Calu3 (cell line): ENCODE results near the gene NAT8L. TPM values are rescaled to one million over a fixed set of nuclear protein-coding genes. Genes with fewer than 3 reads are reported as not detected.

Experiments used
- BruUV-seq: library from RNA; stranded (reverse); fragments of 400-500 nt; replicated peaks from 2 replicates; lab custom pipeline; 2021; lab: Mats Ljungman, UMichigan
- CTCF ChIA-PET: fragments of 300-600 bp; sonication (Branson Sonifier 250); formaldehyde crosslinking; loops from one replicate; lab custom pipeline; 2022; ENCODE audit warnings: antibody characterized with exemption; lab: Charles Lee
- DNase-seq: peaks from one replicate; pipeline ENCODE4 v3.0.0; 2022
- H3K27ac Mint-ChIP-seq: one replicate; pipeline ENCODE4 v1.8.0; 2022; ENCODE audit warnings: mixed read lengths; ENCODE audit not compliant: unreplicated experiment
- H3K27me3 Mint-ChIP-seq: one replicate; pipeline ENCODE4 v1.8.0; 2022; ENCODE audit warnings: mixed read lengths; ENCODE audit not compliant: unreplicated experiment
- H3K36me3 Mint-ChIP-seq: one replicate; pipeline ENCODE4 v1.8.0; 2022; ENCODE audit warnings: mild to moderate bottlenecking, moderate library complexity, mixed read lengths; ENCODE audit not compliant: insufficient read depth, unreplicated experiment
- H3K4me1 Mint-ChIP-seq: one replicate; pipeline ENCODE4 v1.8.0; 2022; ENCODE audit warnings: mild to moderate bottlenecking, low read depth, mixed read lengths; ENCODE audit not compliant: unreplicated experiment
- H3K4me3 Mint-ChIP-seq: one replicate; pipeline ENCODE4 v1.8.0; 2022; ENCODE audit warnings: mild to moderate bottlenecking, low read depth, moderate library complexity, mixed read lengths; ENCODE audit not compliant: unreplicated experiment
- H3K9me3 Mint-ChIP-seq: one replicate; pipeline ENCODE4 v1.8.0; 2022; ENCODE audit warnings: low read depth, mixed read lengths; ENCODE audit not compliant: unreplicated experiment
- intact Hi-C: fragments of 100-400 bp; cut with micrococcal nuclease; formaldehyde crosslinking; loops from one replicate; pipeline ENCODE4 v1.10.0; 2022; ENCODE audit not compliant: unreplicated experiment
- total RNA-seq: library from RNA; stranded (reverse); gene quantifications from 2 replicates; pipeline ENCODE4 v1.2.3, GENCODE V29; 2022
- TF ChIP-seq, protein P1 (sequence below): fragments of 200-600 bp; IDR thresholded peaks from one replicate; pipeline ENCODE4 v1.8.0; 2022; ENCODE audit warnings: antibody characterized with exemption; ENCODE audit not compliant: unreplicated experiment

NAT8L gene
- total RNA-seq, 1 experiment from 2014 or later: 0.83 TPM

DNA sequence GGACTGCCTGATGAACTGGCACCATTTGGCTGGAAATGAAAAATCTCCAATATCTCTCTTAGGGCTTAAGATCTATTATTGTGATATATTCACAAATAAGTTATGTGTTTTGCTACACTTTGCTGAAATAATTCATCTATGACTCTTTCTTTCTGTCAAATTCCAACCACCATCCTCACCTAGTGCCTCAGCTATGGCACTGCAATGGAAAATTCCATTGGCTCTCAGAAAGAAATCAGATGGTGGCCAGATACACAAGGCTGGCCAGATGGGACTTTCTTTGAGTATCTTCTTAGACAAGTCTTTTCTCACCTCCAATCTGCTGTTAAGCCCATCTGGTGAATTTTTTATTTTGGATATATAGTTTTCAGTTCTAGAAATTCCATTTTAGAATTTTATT lies 28.0 kb downstream of the NAT8L start:
- H3K4me3 Mint-ChIP-seq: no peak overlapping the region
- TF ChIP-seq, protein P1, sequence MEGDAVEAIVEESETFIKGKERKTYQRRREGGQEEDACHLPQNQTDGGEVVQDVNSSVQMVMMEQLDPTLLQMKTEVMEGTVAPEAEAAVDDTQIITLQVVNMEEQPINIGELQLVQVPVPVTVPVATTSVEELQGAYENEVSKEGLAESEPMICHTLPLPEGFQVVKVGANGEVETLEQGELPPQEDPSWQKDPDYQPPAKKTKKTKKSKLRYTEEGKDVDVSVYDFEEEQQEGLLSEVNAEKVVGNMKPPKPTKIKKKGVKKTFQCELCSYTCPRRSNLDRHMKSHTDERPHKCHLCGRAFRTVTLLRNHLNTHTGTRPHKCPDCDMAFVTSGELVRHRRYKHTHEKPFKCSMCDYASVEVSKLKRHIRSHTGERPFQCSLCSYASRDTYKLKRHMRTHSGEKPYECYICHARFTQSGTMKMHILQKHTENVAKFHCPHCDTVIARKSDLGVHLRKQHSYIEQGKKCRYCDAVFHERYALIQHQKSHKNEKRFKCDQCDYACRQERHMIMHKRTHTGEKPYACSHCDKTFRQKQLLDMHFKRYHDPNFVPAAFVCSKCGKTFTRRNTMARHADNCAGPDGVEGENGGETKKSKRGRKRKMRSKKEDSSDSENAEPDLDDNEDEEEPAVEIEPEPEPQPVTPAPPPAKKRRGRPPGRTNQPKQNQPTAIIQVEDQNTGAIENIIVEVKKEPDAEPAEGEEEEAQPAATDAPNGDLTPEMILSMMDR: no peak
- peaks cover 35% of the 10 kb centered on the region for H3K27me3 Mint-ChIP-seq
- no peaks in the 10 kb centered on the region for H3K4me1 Mint-ChIP-seq
- intact Hi-C loops: no loop called here
- no peak for DNase-seq
- CTCF ChIA-PET: no interaction called here
- no peaks in the 10 kb centered on the region for H3K36me3 Mint-ChIP-seq
- H3K9me3 Mint-ChIP-seq: no peaks in the 10 kb centered on the region
- no peak overlapping the region for H3K27ac Mint-ChIP-seq
- BruUV-seq: no TSS peak

DNA sequence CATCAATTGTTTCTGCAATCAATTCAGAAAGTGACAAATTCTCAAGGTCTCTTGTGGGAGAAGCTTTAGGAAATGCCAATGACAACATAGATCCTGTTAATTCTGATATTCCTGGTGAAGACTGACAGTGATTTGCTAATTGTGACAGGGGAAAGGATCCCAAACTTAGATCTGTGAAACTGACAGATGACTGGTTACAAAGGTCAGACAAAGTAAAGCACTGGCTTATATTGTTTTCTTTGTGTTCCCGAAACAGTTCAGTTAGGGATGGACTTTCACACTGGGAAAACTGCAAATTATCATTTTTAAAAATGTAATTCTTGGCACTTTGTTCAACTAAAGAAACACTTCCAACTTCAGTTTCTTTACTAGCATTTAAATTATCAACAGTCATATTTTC lies 30.1 kb downstream of the NAT8L start:
- TF ChIP-seq, protein P1: no peak
- intact Hi-C loops: no loop called here

DNA sequence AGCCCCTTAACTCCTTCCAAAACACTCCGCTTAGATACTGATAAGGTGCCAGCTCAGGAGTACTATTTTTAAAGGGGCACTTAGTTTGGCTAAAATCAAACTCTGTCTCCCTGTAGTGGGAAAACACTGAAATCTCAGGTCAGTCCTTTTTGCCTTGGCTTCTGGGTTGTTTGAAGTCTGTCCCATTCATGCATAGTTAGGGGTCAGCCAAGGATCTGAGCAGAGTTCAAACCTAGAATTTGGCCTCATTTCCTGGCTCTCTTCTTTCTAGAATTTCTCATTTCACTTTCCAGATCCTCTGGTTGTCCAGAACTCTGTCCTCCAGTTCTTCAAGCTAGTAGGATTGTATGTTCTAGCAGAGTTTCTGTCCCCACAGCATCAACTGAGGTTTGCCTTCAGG lies 31.5 kb downstream of the NAT8L start:
- CTCF ChIA-PET: no interaction called here
- H3K36me3 Mint-ChIP-seq: no peaks in the 10 kb centered on the region
- TF ChIP-seq, protein P1: no peak
- no peaks in the 10 kb centered on the region for H3K4me1 Mint-ChIP-seq
- H3K27ac Mint-ChIP-seq: no peak overlapping the region
- intact Hi-C loops: no loop called here
- DNase-seq: no peak
- no peaks in the 10 kb centered on the region for H3K9me3 Mint-ChIP-seq
- no TSS peak for BruUV-seq
- H3K27me3 Mint-ChIP-seq: peaks cover 12% of the 10 kb centered on the region
- H3K4me3 Mint-ChIP-seq: no peak overlapping the region

More for the DNA sequence above, 30.1 kb downstream of the NAT8L start:
- no peak overlapping the region for H3K4me3 Mint-ChIP-seq
- no peak for DNase-seq
- CTCF ChIA-PET: no interaction called here
- peaks cover 18% of the 10 kb centered on the region for H3K27me3 Mint-ChIP-seq
- H3K4me1 Mint-ChIP-seq: no peaks in the 10 kb centered on the region
- no peak overlapping the region for H3K27ac Mint-ChIP-seq
- no peaks in the 10 kb centered on the region for H3K36me3 Mint-ChIP-seq
- BruUV-seq: no TSS peak
- no peaks in the 10 kb centered on the region for H3K9me3 Mint-ChIP-seq

DNA sequence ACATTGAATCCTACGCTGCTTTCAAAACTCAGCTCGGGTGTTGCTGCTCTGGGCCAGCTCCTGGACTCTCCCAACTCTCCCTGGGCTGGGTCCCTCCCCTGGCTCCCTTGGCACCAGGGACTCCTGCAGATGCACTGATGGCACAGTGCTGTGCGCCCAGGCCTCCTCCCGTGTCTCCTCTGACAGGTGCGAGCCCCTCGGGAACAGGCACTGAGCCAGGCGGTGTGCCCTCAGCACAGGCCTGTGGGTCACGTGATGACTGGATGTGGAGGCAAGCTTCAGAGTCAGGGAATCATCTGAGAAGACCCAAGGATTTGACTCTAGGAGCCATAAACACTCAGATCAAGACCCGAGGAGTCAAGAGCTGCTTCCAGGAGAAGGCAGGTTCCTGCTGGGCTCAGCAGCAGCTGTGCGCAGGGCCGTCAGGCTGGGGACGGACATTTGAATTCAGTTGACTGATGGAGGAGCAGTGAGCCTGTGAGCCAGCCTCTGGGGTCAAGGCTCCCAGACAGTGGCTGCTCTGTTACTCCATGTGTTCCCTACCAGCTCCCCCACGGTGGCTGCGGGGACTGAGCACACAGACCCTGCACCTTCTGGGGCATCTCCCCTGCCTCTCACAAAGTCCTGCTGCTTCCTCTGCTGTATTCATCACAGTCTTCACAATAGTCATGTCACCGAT lies 33.0 kb downstream of the NAT8L start:
- no peaks in the 10 kb centered on the region for H3K36me3 Mint-ChIP-seq
- TF ChIP-seq, protein P1: no peak
- DNase-seq: no peak
- no peaks in the 10 kb centered on the region for H3K4me1 Mint-ChIP-seq
- intact Hi-C loops: no loop called here
- BruUV-seq: no TSS peak
- H3K9me3 Mint-ChIP-seq: peaks cover 6% of the 10 kb centered on the region
- H3K27ac Mint-ChIP-seq: no peak overlapping the region
- CTCF ChIA-PET: interaction anchor here (0.6 kb wide), 1 partner anchor 104 kb away, joined by 3 read pairs; no protein-coding TSS in a partner anchor
- no peak overlapping the region for H3K4me3 Mint-ChIP-seq
- peaks cover 12% of the 10 kb centered on the region for H3K27me3 Mint-ChIP-seq
